ENCODE measurements around the gene TMED3.

GRCh38 chr15:79332824-79333510 is 22.1 kb downstream of the TMED3 start:
- TF ChIP-seq, protein P1, sequence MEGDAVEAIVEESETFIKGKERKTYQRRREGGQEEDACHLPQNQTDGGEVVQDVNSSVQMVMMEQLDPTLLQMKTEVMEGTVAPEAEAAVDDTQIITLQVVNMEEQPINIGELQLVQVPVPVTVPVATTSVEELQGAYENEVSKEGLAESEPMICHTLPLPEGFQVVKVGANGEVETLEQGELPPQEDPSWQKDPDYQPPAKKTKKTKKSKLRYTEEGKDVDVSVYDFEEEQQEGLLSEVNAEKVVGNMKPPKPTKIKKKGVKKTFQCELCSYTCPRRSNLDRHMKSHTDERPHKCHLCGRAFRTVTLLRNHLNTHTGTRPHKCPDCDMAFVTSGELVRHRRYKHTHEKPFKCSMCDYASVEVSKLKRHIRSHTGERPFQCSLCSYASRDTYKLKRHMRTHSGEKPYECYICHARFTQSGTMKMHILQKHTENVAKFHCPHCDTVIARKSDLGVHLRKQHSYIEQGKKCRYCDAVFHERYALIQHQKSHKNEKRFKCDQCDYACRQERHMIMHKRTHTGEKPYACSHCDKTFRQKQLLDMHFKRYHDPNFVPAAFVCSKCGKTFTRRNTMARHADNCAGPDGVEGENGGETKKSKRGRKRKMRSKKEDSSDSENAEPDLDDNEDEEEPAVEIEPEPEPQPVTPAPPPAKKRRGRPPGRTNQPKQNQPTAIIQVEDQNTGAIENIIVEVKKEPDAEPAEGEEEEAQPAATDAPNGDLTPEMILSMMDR (IDR thresholded peaks at IDR 0.05; ENCODE audit: low read depth, low read length), result no peak
- TF ChIP-seq EZH2phosphoT487 (IDR thresholded peaks at IDR 0.05; ENCODE audit: low read depth), result no peak
